Measurements from ENCODE around the gene CALHM2. TPM values are rescaled to one million over a fixed set of nuclear protein-coding genes. Genes with fewer than 3 reads are reported as not detected.

The CALHM2 gene
- total and polyA plus RNA-seq, 2 of the 4 experiments (the other 2 are of a cell fraction): 2.5 to 7.9 TPM

DNA sequence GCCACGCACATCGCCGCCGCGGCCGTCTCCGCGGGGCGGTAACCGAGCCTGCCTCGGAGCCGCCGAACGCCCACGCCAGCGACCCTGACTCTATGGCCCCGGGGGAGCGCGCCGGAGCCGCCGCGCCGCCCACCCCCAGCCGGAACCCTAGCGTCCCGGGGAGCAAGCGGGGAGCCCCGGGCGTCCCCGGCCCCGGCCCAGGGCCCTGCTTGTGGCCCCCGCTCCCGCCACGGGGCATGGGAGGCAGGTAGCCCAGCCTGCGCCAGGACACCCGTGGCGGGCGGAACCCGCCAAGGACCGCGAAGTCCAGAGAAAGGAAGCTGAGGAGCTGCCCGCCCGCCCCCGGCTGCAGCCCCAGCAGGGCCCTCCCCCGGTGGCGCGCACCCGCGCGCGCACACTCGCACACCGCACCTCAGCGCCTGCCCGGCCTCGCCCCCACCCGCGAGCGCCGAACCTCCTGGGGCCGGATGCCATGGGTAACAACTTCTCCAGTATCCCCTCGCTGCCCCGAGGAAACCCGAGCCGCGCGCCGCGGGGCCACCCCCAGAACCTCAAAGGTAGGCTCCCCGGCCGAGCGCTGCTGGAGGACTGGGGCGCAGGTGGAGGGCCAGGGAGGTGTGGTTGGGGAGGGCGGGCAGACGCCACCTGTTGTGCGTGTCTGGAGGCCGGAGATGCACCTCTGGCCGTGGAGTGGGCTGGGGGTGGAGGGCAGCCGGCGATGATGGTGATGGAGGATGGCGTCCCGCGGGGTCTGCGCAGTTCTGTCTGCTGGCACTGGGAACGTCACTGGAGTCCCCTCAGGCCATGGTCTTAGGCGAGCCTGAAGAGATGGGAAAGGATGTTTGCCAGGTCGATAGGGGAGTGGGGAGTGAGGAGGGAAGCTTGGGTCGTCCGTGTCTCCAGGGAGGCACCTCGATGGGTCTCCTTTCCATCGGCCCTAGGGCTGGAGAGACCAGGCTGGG lies 42.0 kb upstream of the CALHM2 start:
- Histone ChIP-seq H3K9me1 (ENCODE audit: insufficient read depth, low read length) (peaks cover 9% of the 10 kb centered on the region; the same call in 1 of the 2 replicates), H3K14ac (replicated peaks; ENCODE audit: low read depth, low read length) (no peak overlapping the region), H3K36me3 (ENCODE audit: control insufficient read depth, insufficient read depth, low read length) (no peaks in the 10 kb centered on the region), H2BK15ac (ENCODE audit: low read depth, low read length) (no peak overlapping the region), H3K4me1 (ENCODE audit: control insufficient read depth, insufficient read depth, low read length) (peaks cover 19% of the 10 kb centered on the region), H2BK5ac (ENCODE audit: low read depth, low read length, poor library complexity, severe bottlenecking) (no peak overlapping the region), H3K27ac (ENCODE audit: insufficient read depth, low read length) (no peak overlapping the region), H3K18ac (ENCODE audit: low read depth, low read length) (no peak overlapping the region), H3K79me1 (ENCODE audit: low read depth in 1 of 2, low read length in 2 of 2) (no peaks in the 10 kb centered on the region), H3K56ac (ENCODE audit: extremely low read depth, insufficient read depth, low read length) (no peak overlapping the region), H3K27me3 (ENCODE audit: control insufficient read depth, insufficient read depth, low read length) (peaks cover 66% of the 10 kb centered on the region), H2AK9ac (replicated peaks; ENCODE audit: low read depth, low read length, poor library complexity) (peak overlapping the region; percentile 18), H3K23ac (ENCODE audit: low read depth, low read length) (0 out of 2 replicates have a peak overlapping the region, but pooled peaks have one; percentile 69), H4K20me1 (ENCODE audit: insufficient read depth, low read length) (peaks cover 16% of the 10 kb centered on the region; the same call in 1 of the 2 replicates), H2BK120ac (ENCODE audit: low read depth, low read length) (no peak overlapping the region), H3K4me2 (ENCODE audit: low read depth, low read length) (peak overlapping the region; percentile 54), H4K5ac (ENCODE audit: low read depth, low read length) (no peak overlapping the region), H4K91ac (ENCODE audit: insufficient read depth, low read depth, low read length) (no peak overlapping the region), H2AFZ (replicated peaks; ENCODE audit: low read length, poor library complexity) (peak overlapping the region; percentile 74), H3K4ac (ENCODE audit: low read depth, low read length) (no peak overlapping the region), H2AK5ac (ENCODE audit: low read depth, low read length) (no peak overlapping the region), H2BK20ac (ENCODE audit: low read depth, low read length) (no peak overlapping the region), H3K4me3 (ENCODE audit: insufficient read depth, low read depth, low read length) (peak overlapping the region; percentile 35), H3K9ac (ENCODE audit: low read depth, low read length) (no peak overlapping the region), H3K9me3 (ENCODE audit: control insufficient read depth, insufficient read depth, low read length) (no peaks in the 10 kb centered on the region), H4K8ac (ENCODE audit: low read depth in 2 of 2, low read length in 2 of 2) (no peak overlapping the region)
- ATAC-seq (ENCODE audit: low read depth) (peak; percentile 7), DNase-seq (no peak)
- BruUV-seq (replicated peaks): no TSS peak
- ChIA-PET CTCF (no interaction called here), POLR2A (ENCODE audit: unreplicated experiment) (no interaction called here)
- intact Hi-C loops (cut with micrococcal nuclease): no loop called here
- 2% methylated on average over 51 of the region's 92 CpGs; no CpG with 5 or more reads in 1 of the 2 experiments for WGBS, 2 experiments (ENCODE audit: extremely low coverage in 2 of 2, insufficient read length in 1 of 2)
- in situ Hi-C loops (cut with MboI; ENCODE audit: low sequenced_read_pairs): loop anchor here (10.0 kb wide), 1 partner anchor 191 kb away; no protein-coding TSS in a partner anchor
- dilution Hi-C loops (cut with HindIII; ENCODE audit: low sequenced_read_pairs, unreplicated experiment): no loop called here
- TF ChIP-seq MAFK (IDR thresholded peaks at IDR 0.05; ENCODE audit: low read depth, low read length) (no peak), MXI1 (IDR thresholded peaks at IDR 0.05; ENCODE audit: borderline replicate concordance, low read depth, low read length) (no peak), BHLHE40 (IDR thresholded peaks at IDR 0.05; ENCODE audit: low read depth, low read length) (no peak), SMC3 (IDR thresholded peaks at IDR 0.05; ENCODE audit: low read depth, low read length) (no peak), RAD21 (IDR thresholded peaks at IDR 0.05; ENCODE audit: low read length) (no peak), NFE2L2 (IDR thresholded peaks at IDR 0.05; ENCODE audit: low read depth, low read length) (no peak), MAZ (IDR thresholded peaks at IDR 0.05; ENCODE audit: borderline replicate concordance, low read depth, low read length) (no peak), POLR2A (IDR thresholded peaks at IDR 0.05; ENCODE audit: low read depth, low read length) (no peak), RFX5 (IDR thresholded peaks at IDR 0.05; ENCODE audit: low read depth, low read length) (no peak), CHD1 (IDR thresholded peaks at IDR 0.05; ENCODE audit: low read depth, low read length) (no peak), CEBPB (IDR thresholded peaks at IDR 0.05; ENCODE audit: low read depth, low read length) (no peak), FOS (IDR thresholded peaks at IDR 0.05; ENCODE audit: low read depth, low read length) (no peak), RCOR1 (IDR thresholded peaks at IDR 0.05; ENCODE audit: insufficient replicate concordance, low read length) (no peak)
- TF ChIP-seq, protein P1, sequence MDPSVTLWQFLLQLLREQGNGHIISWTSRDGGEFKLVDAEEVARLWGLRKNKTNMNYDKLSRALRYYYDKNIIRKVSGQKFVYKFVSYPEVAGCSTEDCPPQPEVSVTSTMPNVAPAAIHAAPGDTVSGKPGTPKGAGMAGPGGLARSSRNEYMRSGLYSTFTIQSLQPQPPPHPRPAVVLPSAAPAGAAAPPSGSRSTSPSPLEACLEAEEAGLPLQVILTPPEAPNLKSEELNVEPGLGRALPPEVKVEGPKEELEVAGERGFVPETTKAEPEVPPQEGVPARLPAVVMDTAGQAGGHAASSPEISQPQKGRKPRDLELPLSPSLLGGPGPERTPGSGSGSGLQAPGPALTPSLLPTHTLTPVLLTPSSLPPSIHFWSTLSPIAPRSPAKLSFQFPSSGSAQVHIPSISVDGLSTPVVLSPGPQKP (IDR thresholded peaks at IDR 0.05; ENCODE audit: borderline replicate concordance, low read depth, low read length): no peak
- TF ChIP-seq, protein P2, sequence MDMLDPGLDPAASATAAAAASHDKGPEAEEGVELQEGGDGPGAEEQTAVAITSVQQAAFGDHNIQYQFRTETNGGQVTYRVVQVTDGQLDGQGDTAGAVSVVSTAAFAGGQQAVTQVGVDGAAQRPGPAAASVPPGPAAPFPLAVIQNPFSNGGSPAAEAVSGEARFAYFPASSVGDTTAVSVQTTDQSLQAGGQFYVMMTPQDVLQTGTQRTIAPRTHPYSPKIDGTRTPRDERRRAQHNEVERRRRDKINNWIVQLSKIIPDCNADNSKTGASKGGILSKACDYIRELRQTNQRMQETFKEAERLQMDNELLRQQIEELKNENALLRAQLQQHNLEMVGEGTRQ (IDR thresholded peaks at IDR 0.05; ENCODE audit: low read depth, low read length): no peak
